SU-DHL-6 (cell line): ENCODE results near the gene TM7SF3.

Source experiments
- CTCF ChIP-seq: fragments of 200-600 bp; sonication (generic); IDR thresholded peaks from one replicate; pipeline ENCODE4 v1.5.1; 2017; ENCODE audit warnings: antibody characterized with exemption, mild to moderate bottlenecking, low read length, moderate library complexity; ENCODE audit not compliant: insufficient read depth, poor library complexity, severe bottlenecking
- EZH2phosphoT487 ChIP-seq: fragments of 200-600 bp; sonication (generic), shearing (Covaris generic); conservative IDR thresholded peaks from 2 replicates; pipeline ENCODE4 v1.6.1; 2018; ENCODE audit warnings: mild to moderate bottlenecking, antibody characterized with exemption, low read length, moderate library complexity, mixed read lengths

- no peak for TF ChIP-seq EZH2phosphoT487
- TF ChIP-seq CTCF, result no peak
These were observed 47.1 kb upstream of the TM7SF3 start for GRCh38 chr12:27061317-27061716.
